Spinal cord (tissue), 10 donors: ENCODE measurements around the gene SRP9. TPM values are rescaled to one million over a fixed set of nuclear protein-coding genes. Genes with fewer than 3 reads are reported as not detected.

Experiments used
- DNase-seq, 6 donors: peaks; one replicate each; pipeline versions ENCODE4 v3.0.0 to v3.0.0-alpha.2; 2013 to 2015; ENCODE audit warnings: low spot score in 6 of 6, low read depth in 4 of 6
- H3K27ac ChIP-seq: one replicate; pipeline ENCODE4 v1.5.1; 2013; ENCODE audit warnings: low read depth, low read length, control low read depth
- H3K27me3 ChIP-seq: one replicate; pipeline ENCODE4 v1.6.1; 2013; ENCODE audit warnings: low read length; ENCODE audit not compliant: control insufficient read depth, insufficient read depth
- H3K36me3 ChIP-seq: one replicate; pipeline ENCODE4 v1.6.1; 2013; ENCODE audit warnings: low read length; ENCODE audit not compliant: control insufficient read depth, insufficient read depth
- H3K4me1 ChIP-seq: one replicate; pipeline ENCODE4 v1.6.1; 2013; ENCODE audit warnings: low read length; ENCODE audit not compliant: control insufficient read depth, insufficient read depth
- H3K4me3 ChIP-seq: one replicate; pipeline ENCODE4 v1.5.1; 2013; ENCODE audit warnings: low read depth, low read length, control low read depth
- H3K9me3 ChIP-seq: one replicate; pipeline ENCODE4 v1.6.1; 2013; ENCODE audit warnings: low read length; ENCODE audit not compliant: control insufficient read depth, insufficient read depth
- WGBS: methylation state at CpG from one replicate; pipeline ENCODE4 v1.1.5; 2013; ENCODE audit warnings: missing lambda C conversion rate; ENCODE audit not compliant: insufficient coverage; 5-methylcytosine and 5-hydroxymethylcytosine counted together
- polyA plus RNA-seq, 2 donors: library from polyadenylated mRNA; unstranded; fragments of 120-200 nt; gene quantifications; one replicate each; pipeline ENCODE4 v1.2.1, GENCODE V29; 2013; ENCODE audit not compliant: insufficient read length in 2 of 2
- total RNA-seq, 2 donors: library from RNA; depleted of rRNA in 1 of 2; stranded (reverse); fragments of 120-200 nt in 1 of 2; fragments of >200 nt in 1 of 2; gene quantifications; one replicate each; pipeline versions ENCODE4 v1.2.3 to v1.2.4, GENCODE V29; 2013 to 2014
- donor health status: healthy.

Gene SRP9
- total and polyA plus RNA-seq, 4 donors: 275 to 427 (median 361) TPM

DNA sequence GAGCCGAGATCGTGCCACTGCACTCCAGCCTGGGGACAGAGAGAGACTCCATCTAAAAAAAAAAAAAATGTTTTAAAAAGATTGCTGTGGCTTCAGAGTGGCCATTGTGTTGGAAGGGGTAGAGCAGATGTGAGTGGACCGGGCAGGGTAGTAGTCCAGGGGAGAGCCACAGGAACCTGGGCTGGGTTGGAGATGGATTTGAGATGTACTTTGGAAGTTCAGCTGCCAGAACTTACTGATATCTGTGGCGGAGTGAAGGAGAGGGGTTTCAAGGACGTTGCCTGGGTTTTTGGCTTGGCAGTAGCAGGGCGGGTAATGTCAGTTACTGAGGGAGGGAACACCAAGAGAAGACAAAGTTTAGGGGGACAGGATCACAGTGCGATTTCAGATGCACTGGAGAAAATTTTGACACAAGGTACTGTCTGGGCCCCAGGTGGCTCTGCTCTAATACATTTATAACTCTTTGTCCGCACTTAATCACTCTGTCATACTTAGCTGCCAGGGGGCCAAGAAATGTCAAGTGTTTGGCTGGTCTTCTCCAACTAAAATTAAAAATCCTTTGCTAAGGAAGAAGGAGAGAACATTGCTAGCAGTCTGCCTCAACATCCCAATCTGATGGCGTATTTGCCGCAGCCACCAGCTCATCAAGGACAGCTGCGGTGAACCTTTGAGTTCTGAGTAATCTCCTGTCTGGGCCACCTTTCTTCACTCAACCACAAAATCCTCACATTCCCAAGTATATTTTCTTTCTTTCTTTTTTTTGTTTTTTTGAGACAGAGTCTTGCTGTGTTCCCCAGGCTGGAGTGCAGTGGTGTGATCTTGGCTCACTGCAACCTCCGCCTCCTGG, 41.9 kb downstream of the SRP9 start:
- Histone ChIP-seq H3K4me1 (peaks cover 45% of the 10 kb centered on the region), H3K36me3 (peaks cover 9% of the 10 kb centered on the region), H3K4me3 (no peak overlapping the region), H3K27me3 (no peaks in the 10 kb centered on the region), H3K27ac (no peak overlapping the region), H3K9me3 (no peaks in the 10 kb centered on the region)
- no peak for DNase-seq
- 85% methylated on average over 9 of the region's 12 CpGs for WGBS

GRCh38 chr1:225820522-225821120, 43.0 kb downstream of the SRP9 start:
- WGBS: 88% methylated on average over 3 of the region's 5 CpGs

GRCh38 chr1:225822655-225823403, 45.2 kb downstream of the SRP9 start:
- WGBS: 92% methylated on average over 5 of the region's 12 CpGs

More at GRCh38 chr1:225820522-225821120, 43.0 kb downstream of the SRP9 start:
- H3K4me1 ChIP-seq: peaks cover 45% of the 10 kb centered on the region
- no peak for DNase-seq
- peaks cover 9% of the 10 kb centered on the region for H3K36me3 ChIP-seq
- no peaks in the 10 kb centered on the region for H3K27me3 ChIP-seq
- no peak overlapping the region for H3K27ac ChIP-seq
- no peaks in the 10 kb centered on the region for H3K9me3 ChIP-seq
- no peak overlapping the region for H3K4me3 ChIP-seq

GRCh38 chr1:225823811-225824261, 46.2 kb downstream of the SRP9 start:
- no peaks in the 10 kb centered on the region for H3K27me3 ChIP-seq
- H3K4me3 ChIP-seq: no peak overlapping the region
- peaks cover 26% of the 10 kb centered on the region for H3K4me1 ChIP-seq
- WGBS: 71% methylated on average over 11 of the region's 12 CpGs
- H3K9me3 ChIP-seq: no peaks in the 10 kb centered on the region
- no peak overlapping the region for H3K27ac ChIP-seq
- peaks cover 9% of the 10 kb centered on the region for H3K36me3 ChIP-seq
- no peak for DNase-seq

More at GRCh38 chr1:225822655-225823403, 45.2 kb downstream of the SRP9 start:
- Histone ChIP-seq H3K9me3 (no peaks in the 10 kb centered on the region), H3K27ac (no peak overlapping the region), H3K36me3 (peaks cover 6% of the 10 kb centered on the region), H3K4me3 (no peak overlapping the region), H3K27me3 (no peaks in the 10 kb centered on the region), H3K4me1 (peaks cover 27% of the 10 kb centered on the region)
- DNase-seq: no peak

- H3K27ac ChIP-seq: no peak overlapping the region
- H3K9me3 ChIP-seq: no peaks in the 10 kb centered on the region
- H3K4me3 ChIP-seq: no peak overlapping the region
- peaks cover 24% of the 10 kb centered on the region for H3K4me1 ChIP-seq
- DNase-seq: no peak
- no peaks in the 10 kb centered on the region for H3K27me3 ChIP-seq
- 49% methylated on average over 8 of the region's 12 CpGs for WGBS
- H3K36me3 ChIP-seq: peaks cover 16% of the 10 kb centered on the region
These were observed 46.9 kb downstream of the SRP9 start for GRCh38 chr1:225824533-225824941.

DNA sequence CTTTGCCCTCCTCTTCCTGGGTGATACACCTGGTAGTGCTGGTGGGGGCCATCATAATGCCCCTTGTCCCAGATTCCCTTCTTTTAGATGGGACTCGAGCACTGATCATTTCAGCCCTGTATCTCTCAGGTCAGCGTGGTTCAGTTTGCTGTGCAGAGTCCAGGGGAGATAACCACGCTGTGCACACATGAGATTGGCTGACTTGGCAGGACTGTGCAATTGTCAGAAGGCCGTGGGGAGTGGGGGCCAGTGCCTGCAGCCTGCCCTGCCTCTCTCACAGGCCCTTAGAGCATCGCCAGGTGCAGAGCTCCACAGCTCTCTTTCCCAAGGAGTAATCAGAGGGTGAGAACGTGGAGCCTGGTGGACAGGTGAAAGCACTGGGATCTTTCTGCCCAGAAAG, 47.5 kb downstream of the SRP9 start:
- peaks cover 21% of the 10 kb centered on the region for H3K4me1 ChIP-seq
- H3K4me3 ChIP-seq: no peak overlapping the region
- 74% methylated on average over 6 of the region's 6 CpGs for WGBS
- H3K9me3 ChIP-seq: no peaks in the 10 kb centered on the region
- peaks cover 16% of the 10 kb centered on the region for H3K36me3 ChIP-seq
- no peaks in the 10 kb centered on the region for H3K27me3 ChIP-seq
- no peak for DNase-seq
- H3K27ac ChIP-seq: no peak overlapping the region

- Histone ChIP-seq H3K27ac (no peak overlapping the region), H3K4me1 (peaks cover 21% of the 10 kb centered on the region), H3K4me3 (no peak overlapping the region), H3K9me3 (no peaks in the 10 kb centered on the region), H3K36me3 (peaks cover 16% of the 10 kb centered on the region), H3K27me3 (no peaks in the 10 kb centered on the region)
- no peak for DNase-seq
- 39% methylated on average over 3 of the region's 7 CpGs for WGBS
These were observed 48.0 kb downstream of the SRP9 start for GRCh38 chr1:225825607-225826007.

DNA sequence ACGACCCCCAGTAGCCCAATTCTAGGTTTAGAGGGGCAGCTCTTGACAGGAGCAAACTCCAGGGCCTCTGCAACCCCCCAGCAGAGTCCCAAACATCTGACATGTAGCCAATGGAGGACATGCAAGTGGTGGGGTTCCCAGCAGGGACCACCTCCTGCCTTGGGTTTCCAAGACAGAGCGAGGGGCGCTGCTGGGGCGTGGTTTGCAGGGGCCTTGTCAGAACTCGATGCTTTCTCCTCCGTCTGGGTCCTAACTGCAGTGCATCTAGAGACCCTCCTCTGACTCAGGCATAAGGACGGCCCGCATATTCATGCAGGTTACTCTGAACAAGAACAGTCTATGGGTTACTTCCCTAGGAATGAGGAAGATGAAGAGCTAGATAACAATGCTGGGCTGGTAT, 49.5 kb downstream of the SRP9 start:
- Histone ChIP-seq H3K4me3 (no peak overlapping the region), H3K27me3 (no peaks in the 10 kb centered on the region), H3K27ac (no peak overlapping the region), H3K36me3 (peaks cover 22% of the 10 kb centered on the region), H3K9me3 (no peaks in the 10 kb centered on the region), H3K4me1 (peaks cover 21% of the 10 kb centered on the region)
- WGBS: 82% methylated on average over 8 of the region's 8 CpGs
- DNase-seq: no peak

GRCh38 chr1:225828706-225829345, 51.2 kb downstream of the SRP9 start:
- 93% methylated on average over 12 of the region's 14 CpGs for WGBS
- Histone ChIP-seq H3K27ac (no peak overlapping the region), H3K9me3 (no peaks in the 10 kb centered on the region), H3K4me3 (no peak overlapping the region), H3K27me3 (no peaks in the 10 kb centered on the region), H3K36me3 (peaks cover 26% of the 10 kb centered on the region), H3K4me1 (peaks cover 18% of the 10 kb centered on the region)
- no peak for DNase-seq
